ENCODE measurements around the gene GMEB1. TPM values are rescaled to one million over a fixed set of nuclear protein-coding genes. Genes with fewer than 3 reads are reported as not detected.
"Not testable (repeated sequence)": the region's sequence is repeated elsewhere in the genome, so short reads cannot be mapped to it uniquely, and the experiment has no call there.

Gene GMEB1
- total and polyA plus RNA-seq, 8 donors, result 2.6 to 13.8 (median 5.5) TPM; not detected in 1

DNA sequence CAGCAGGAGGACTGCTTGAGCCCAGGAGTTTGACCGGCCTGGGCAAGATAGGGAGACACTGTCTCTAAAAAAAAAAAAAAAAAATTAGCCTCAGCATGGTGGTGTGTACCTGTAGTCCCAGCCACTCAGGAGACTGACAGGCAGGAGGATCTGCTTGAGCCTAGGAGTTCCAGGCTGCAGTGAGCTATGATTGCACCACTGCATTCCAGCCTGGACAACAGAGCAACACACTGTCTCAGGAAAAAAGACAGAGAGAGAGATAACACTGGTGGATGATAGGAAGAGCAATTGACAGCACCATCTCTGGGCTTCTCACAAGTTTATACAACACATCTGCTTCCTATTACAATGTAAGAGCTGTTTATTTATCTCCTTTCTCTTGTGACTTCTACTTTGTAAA, 22.5 kb upstream of the GMEB1 start:
- H3K4me1 ChIP-seq, result peaks cover 24 to 51% (median 43%) of the 10 kb centered on the region in 4 donors
- no peaks in the 10 kb centered on the region for H3K27me3 ChIP-seq
- DNase-seq, result no peak
- intact Hi-C loops (cut with DNase I; ENCODE audit: low total_unique reads), result no loop called here
- 69 to 91% (median 83%) methylated on average over 1 of the region's 1 CpG for WGBS, 5 donors
- no peaks in the 10 kb centered on the region for H3K36me3 ChIP-seq
- TF ChIP-seq, protein P1, sequence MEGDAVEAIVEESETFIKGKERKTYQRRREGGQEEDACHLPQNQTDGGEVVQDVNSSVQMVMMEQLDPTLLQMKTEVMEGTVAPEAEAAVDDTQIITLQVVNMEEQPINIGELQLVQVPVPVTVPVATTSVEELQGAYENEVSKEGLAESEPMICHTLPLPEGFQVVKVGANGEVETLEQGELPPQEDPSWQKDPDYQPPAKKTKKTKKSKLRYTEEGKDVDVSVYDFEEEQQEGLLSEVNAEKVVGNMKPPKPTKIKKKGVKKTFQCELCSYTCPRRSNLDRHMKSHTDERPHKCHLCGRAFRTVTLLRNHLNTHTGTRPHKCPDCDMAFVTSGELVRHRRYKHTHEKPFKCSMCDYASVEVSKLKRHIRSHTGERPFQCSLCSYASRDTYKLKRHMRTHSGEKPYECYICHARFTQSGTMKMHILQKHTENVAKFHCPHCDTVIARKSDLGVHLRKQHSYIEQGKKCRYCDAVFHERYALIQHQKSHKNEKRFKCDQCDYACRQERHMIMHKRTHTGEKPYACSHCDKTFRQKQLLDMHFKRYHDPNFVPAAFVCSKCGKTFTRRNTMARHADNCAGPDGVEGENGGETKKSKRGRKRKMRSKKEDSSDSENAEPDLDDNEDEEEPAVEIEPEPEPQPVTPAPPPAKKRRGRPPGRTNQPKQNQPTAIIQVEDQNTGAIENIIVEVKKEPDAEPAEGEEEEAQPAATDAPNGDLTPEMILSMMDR (IDR thresholded peaks at IDR 0.05), result no peak
- no peak for TF ChIP-seq EP300 (IDR thresholded peaks at IDR 0.05)
- TF ChIP-seq POLR2A (IDR thresholded peaks at IDR 0.05), result no peak
- no peak for TF ChIP-seq POLR2AphosphoS5 (IDR thresholded peaks at IDR 0.05)
- H3K9me3 ChIP-seq, result no peaks in the 10 kb centered on the region
- no peak overlapping the region for H3K4me3 ChIP-seq
- H3K27ac ChIP-seq, result no peak overlapping the region

- intact Hi-C loops (cut with DNase I; ENCODE audit: low total_unique reads), result no loop called here
- peak overlapping the region; percentile 89 to 98 (median 91) for H3K27ac ChIP-seq
- no peaks in the 10 kb centered on the region for H3K36me3 ChIP-seq
- no peaks in the 10 kb centered on the region for H3K9me3 ChIP-seq
- peaks cover 16 to 39% (median 32%) of the 10 kb centered on the region in 4 donors for H3K4me1 ChIP-seq
- H3K4me3 ChIP-seq, result peak overlapping the region; percentile 40 to 47 (median 42)
- TF ChIP-seq POLR2AphosphoS5 (IDR thresholded peaks at IDR 0.05) (peak in 1 of 3 donors; percentile 53), POLR2A (IDR thresholded peaks at IDR 0.05) (no peak), EP300 (IDR thresholded peaks at IDR 0.05) (no peak)
- WGBS, 5 donors, result 1 to 2% (median 1%) methylated on average over 18 of the region's 18 CpGs
- peak; percentile 91 to 98 for DNase-seq
- no peaks in the 10 kb centered on the region for H3K27me3 ChIP-seq
These were observed 20.5 kb upstream of the GMEB1 start for GRCh38 chr1:28648008-28648473.

GRCh38 chr1:28648474-28649198, 19.9 kb upstream of the GMEB1 start, which contains the start of gene RNU11:
RNU11 (plus strand) TSS chr1:28648600.
- peak within 1 kb of the TSS; percentile 40 to 47 (median 42) for H3K4me3 ChIP-seq
- intact Hi-C loops (cut with DNase I; ENCODE audit: low total_unique reads), result no loop called here
- DNase-seq, result peak; percentile 93 to 97
- H3K4me1 ChIP-seq, result peaks cover 16 to 37% (median 32%) of the 10 kb centered on the region in 4 donors
- peak in 3 of 4 donors; percentile 33 to 100 (median 100) for TF ChIP-seq POLR2A (IDR thresholded peaks at IDR 0.05)
- TF ChIP-seq POLR2AphosphoS5 (IDR thresholded peaks at IDR 0.05), result peak; percentile 99 to 100 (median 100)
- TF ChIP-seq EP300 (IDR thresholded peaks at IDR 0.05), result no peak
- TF ChIP-seq, protein P1 (IDR thresholded peaks at IDR 0.05), result no peak
- peak within 1 kb of the TSS; percentile 89 to 98 (median 91) for H3K27ac ChIP-seq
- no peaks in the 10 kb centered on the region for H3K36me3 ChIP-seq
- no peaks in the 10 kb centered on the region for H3K27me3 ChIP-seq
- WGBS, 5 donors, result 1% methylated on average over 26 to 28 of the region's 28 CpGs
- no peaks in the 10 kb centered on the region for H3K9me3 ChIP-seq

DNA sequence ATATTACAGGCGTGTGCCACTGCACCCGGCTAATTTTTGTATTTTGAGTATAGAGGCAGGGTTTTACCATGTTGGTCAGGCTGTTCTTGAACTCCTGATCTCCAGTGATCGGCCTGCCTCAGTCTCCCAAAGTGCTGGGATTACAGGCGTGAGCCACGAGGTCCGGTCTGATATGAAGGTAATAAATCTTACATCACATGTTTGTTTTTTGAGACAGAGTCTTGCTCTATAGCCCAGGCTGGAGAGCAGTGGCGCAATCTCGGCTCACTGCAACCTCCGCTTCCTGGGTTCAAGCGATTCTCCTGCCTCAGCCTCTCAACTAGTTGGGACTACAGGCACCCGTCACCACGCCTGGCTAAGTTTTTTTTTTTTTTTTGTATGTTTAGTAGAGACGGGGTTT, 15.5 kb upstream of the GMEB1 start:
- H3K4me1 ChIP-seq, result peaks cover 5 to 14% (median 9%) of the 10 kb centered on the region in 4 donors
- H3K27me3 ChIP-seq; intact Hi-C loops (cut with DNase I; ENCODE audit: low total_unique reads); H3K4me3 ChIP-seq; H3K9me3 ChIP-seq; DNase-seq; H3K27ac ChIP-seq; H3K36me3 ChIP-seq: not testable (repeated sequence)
- WGBS, 5 donors, result 71 to 81% (median 79%) methylated on average over 13 of the region's 13 CpGs

DNA sequence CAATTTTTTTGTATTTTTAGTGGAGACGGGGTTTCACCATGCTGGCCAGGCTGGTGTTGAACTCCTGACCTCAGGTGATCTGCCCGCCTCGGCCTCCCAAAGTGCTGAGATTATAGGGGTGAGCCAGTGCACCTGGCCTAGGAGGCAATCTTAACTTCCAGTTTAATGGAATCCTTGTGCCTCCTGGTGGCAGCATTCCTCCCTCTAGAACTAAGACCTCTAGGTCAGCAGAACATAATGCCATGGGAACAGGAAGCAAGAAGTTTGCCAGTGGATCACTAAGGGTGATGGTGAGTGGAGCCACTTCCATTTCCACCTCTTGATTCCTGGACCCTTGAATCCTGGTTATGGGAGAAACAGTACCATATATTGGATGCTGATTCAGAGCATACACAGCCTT, 14.7 kb upstream of the GMEB1 start:
- H3K27me3 ChIP-seq; H3K9me3 ChIP-seq; H3K36me3 ChIP-seq; H3K4me3 ChIP-seq; H3K27ac ChIP-seq; intact Hi-C loops (cut with DNase I; ENCODE audit: low total_unique reads): not testable (repeated sequence)
- DNase-seq, result peak; percentile 58 to 69
- WGBS, 5 donors, result 17 to 64% (median 44%) methylated on average over 3 of the region's 3 CpGs
- H3K4me1 ChIP-seq, result peaks cover 5 to 10% (median 7%) of the 10 kb centered on the region in 4 donors
- TF ChIP-seq, protein P1 (IDR thresholded peaks at IDR 0.05), result peak in 4 of 7 experiments; percentile 13 to 53 (median 30)
- peak in 1 of 3 donors; percentile 40 for TF ChIP-seq POLR2AphosphoS5 (IDR thresholded peaks at IDR 0.05)

DNA sequence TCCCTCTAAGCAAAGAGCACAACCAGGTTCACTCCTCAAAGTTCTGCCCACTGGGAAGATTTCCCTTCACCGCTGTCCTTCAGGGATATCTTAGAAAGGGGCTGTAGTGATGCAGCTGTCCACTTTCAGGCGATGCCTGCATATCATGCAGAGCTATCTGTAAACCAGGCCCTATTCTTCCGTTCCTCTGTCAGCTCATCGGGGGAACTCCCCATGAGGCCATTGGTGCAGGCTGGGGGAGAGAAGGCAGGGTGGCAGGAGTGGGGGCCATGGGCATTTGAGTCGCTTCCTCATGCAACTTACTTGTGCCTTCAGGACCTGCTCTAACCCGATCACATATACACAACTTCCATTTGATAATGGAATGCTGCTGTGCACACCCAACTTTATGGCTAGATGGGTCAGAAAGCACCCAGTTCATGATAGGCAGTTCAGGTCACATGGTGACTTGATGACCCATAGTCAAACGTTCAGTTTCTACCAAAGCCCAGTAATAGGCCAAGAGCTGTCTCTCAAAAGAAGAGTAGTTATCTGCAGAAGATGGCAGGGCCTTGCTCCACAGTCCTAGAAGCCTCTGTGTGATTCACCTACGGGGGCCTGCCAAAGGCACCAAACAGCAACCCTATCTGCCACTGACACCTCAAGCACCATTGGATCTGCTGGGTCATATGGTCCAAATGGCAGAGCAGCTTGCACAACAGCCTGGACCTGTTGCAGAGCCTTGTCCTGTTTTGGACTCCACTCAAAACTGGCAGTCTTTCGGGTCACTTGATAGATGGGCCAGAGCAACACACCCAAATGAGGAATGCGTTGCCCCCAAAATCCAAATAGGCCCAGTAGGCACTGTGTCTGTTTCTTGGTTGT, 12.9 kb upstream of the GMEB1 start:
- intact Hi-C loops (cut with DNase I; ENCODE audit: low total_unique reads); H3K36me3 ChIP-seq; H3K4me1 ChIP-seq; H3K4me3 ChIP-seq; H3K27me3 ChIP-seq; DNase-seq; H3K27ac ChIP-seq; H3K9me3 ChIP-seq: not testable (repeated sequence)
- 76 to 87% (median 82%) methylated on average over 10 of the region's 10 CpGs for WGBS, 5 donors
